Skeletal muscle satellite cell (primary cell): ENCODE measurements around the gene MTCL1.

Experiments used
- H3K27me3 ChIP-seq: 2 replicates; pipeline ENCODE4 v1.7.0; 2013; ENCODE audit warnings: low read length; ENCODE audit not compliant: control insufficient read depth, insufficient read depth
- H3K36me3 ChIP-seq: 2 replicates; pipeline ENCODE4 v1.7.0; 2013; ENCODE audit warnings: mild to moderate bottlenecking, control low read depth, low read length; ENCODE audit not compliant: insufficient read depth
- H3K4me1 ChIP-seq: 2 replicates; pipeline ENCODE4 v1.7.0; 2013; ENCODE audit warnings: low read length; ENCODE audit not compliant: control insufficient read depth, insufficient read depth
- H3K4me2 ChIP-seq: 2 replicates; pipeline ENCODE4 v1.7.0; 2013; ENCODE audit warnings: mild to moderate bottlenecking, low read length
- H3K4me3 ChIP-seq: 2 replicates; pipeline ENCODE4 v1.7.0; 2013; ENCODE audit warnings: low read length
- H3K9ac ChIP-seq: 2 replicates; pipeline ENCODE4 v1.7.0; 2013; ENCODE audit warnings: mild to moderate bottlenecking, low read depth, low read length, moderate library complexity
- H3K9me3 ChIP-seq: replicated peaks from 2 replicates; pipeline ENCODE4 v1.7.0; 2013; ENCODE audit warnings: mild to moderate bottlenecking, control low read depth, low read length

MTCL1 gene

DNA sequence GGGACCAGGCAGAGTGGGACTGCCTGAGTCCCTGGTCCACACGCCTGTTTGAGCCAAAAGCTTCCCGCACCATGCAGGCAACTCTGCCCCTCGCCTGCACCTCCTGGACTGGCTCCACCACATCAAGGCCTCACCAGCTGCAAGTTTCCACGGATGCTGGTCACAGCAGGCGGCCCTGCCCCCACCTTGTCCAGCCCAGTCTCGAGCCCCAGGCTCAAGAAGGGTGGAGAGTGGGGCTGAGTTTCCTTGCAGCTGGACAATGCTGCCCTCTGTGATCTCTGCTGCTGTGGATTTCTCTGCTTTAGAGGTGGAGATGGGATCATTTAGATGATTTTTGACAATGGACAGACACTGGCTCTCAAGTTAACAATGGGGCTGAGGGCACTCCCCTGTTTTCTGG is 74.9 kb downstream of the MTCL1 start:
- H3K36me3 ChIP-seq: peaks cover 23% of the 10 kb centered on the region
- no peaks in the 10 kb centered on the region for H3K4me1 ChIP-seq

DNA sequence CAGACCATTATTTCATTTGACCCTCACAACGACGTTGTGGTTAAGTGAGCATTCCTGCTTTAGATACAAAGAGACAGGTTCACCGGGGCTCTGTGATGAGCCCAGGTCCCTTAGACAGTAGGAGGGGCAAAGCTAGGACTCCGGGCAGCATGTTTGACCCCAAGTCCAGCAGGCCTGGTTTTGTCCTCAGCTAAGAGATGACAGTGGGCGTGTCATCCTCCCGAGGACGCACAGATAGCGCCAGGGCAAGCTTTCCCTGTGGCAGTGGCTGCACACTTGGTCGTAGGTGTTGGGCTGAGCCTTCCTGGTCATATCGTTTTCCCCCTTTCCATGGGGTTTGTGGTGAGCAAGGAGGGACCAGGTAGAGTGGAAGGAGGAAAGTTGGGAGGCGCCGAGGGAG is 76.3 kb downstream of the MTCL1 start:
- no peaks in the 10 kb centered on the region for H3K9me3 ChIP-seq
- H3K4me3 ChIP-seq: no peak overlapping the region
- H3K27me3 ChIP-seq: no peaks in the 10 kb centered on the region
- no peak overlapping the region for H3K9ac ChIP-seq
- H3K36me3 ChIP-seq: peaks cover 34% of the 10 kb centered on the region
- H3K4me2 ChIP-seq: no peak overlapping the region
- no peaks in the 10 kb centered on the region for H3K4me1 ChIP-seq

More for the DNA sequence above, 74.9 kb downstream of the MTCL1 start:
- no peak overlapping the region for H3K9ac ChIP-seq
- H3K27me3 ChIP-seq: no peaks in the 10 kb centered on the region
- no peak overlapping the region for H3K4me2 ChIP-seq
- no peaks in the 10 kb centered on the region for H3K9me3 ChIP-seq
- no peak overlapping the region for H3K4me3 ChIP-seq

DNA sequence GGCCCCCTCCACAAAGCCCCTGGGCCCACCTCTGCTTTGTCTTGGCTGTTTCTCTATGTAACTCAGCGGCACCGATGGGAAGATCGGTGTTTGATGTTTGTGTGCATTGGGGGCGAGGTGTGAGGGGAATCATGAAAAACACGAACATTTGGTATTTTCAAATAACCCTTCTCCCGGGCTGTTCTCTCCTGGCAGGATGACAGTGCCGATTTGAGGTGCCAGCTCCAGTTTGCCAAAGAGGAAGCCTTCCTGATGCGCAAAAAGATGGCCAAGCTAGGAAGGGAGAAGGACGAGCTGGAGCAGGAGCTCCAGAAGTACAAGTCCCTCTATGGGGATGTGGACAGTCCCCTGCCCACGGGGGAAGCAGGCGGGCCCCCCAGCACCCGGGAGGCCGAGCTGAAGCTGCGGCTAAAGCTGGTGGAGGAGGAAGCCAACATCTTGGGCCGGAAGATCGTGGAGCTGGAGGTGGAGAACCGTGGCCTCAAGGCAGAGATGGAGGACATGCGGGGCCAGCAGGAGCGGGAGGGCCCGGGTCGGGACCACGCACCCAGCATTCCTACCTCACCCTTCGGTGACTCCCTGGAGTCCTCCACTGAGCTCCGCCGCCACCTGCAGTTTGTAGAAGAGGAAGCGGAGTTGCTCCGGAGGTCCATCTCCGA is 78.1 kb downstream of the MTCL1 start:
- Histone ChIP-seq H3K4me3 (no peak overlapping the region), H3K9me3 (no peaks in the 10 kb centered on the region), H3K36me3 (peaks cover 46% of the 10 kb centered on the region), H3K4me2 (no peak overlapping the region), H3K9ac (no peak overlapping the region), H3K27me3 (no peaks in the 10 kb centered on the region), H3K4me1 (no peaks in the 10 kb centered on the region)

DNA sequence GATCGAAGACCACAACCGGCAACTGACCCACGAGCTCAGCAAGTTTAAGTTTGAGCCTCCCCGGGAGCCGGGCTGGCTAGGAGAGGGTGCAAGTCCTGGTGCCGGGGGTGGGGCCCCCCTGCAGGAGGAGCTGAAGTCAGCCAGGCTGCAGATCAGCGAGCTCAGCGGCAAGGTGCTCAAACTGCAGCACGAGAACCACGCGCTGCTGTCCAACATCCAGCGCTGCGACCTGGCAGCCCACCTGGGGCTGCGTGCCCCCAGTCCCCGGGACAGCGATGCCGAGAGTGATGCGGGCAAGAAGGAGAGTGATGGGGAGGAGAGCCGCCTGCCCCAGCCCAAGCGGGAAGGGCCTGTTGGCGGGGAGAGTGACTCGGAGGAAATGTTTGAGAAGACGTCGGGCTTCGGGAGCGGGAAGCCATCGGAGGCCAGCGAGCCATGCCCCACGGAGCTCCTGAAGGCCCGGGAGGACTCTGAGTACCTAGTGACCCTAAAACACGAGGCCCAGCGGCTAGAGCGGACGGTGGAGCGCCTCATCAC is 78.7 kb downstream of the MTCL1 start:
- Histone ChIP-seq H3K27me3 (no peaks in the 10 kb centered on the region), H3K36me3 (peaks cover 49% of the 10 kb centered on the region), H3K4me3 (no peak overlapping the region), H3K9me3 (no peaks in the 10 kb centered on the region), H3K4me2 (no peak overlapping the region), H3K4me1 (no peaks in the 10 kb centered on the region), H3K9ac (no peak overlapping the region)

DNA sequence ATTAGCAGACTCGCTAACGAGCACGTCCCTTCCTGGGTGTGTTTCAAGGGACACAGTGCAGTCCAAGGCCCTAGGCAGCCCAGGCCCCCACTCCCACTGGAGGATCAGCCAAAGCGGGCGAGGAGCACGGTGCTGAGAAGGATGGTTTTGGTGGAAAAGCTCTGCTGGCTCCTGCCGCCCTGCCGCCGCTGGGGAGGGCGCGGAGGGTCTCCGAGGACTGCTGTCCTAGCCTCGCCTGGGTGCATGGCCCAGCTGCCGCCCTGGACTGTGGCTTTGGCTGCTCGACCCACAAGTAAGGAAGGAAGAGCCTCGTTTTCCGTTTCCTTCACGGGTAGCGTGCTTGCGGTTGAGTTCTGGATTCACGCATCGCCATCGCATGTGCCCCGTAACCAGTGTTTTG is 79.9 kb downstream of the MTCL1 start:
- no peak overlapping the region for H3K4me3 ChIP-seq
- H3K4me1 ChIP-seq: no peaks in the 10 kb centered on the region
- no peak overlapping the region for H3K4me2 ChIP-seq
- H3K9ac ChIP-seq: no peak overlapping the region
- H3K27me3 ChIP-seq: no peaks in the 10 kb centered on the region
- H3K9me3 ChIP-seq: no peaks in the 10 kb centered on the region
- H3K36me3 ChIP-seq: peaks cover 41% of the 10 kb centered on the region

DNA sequence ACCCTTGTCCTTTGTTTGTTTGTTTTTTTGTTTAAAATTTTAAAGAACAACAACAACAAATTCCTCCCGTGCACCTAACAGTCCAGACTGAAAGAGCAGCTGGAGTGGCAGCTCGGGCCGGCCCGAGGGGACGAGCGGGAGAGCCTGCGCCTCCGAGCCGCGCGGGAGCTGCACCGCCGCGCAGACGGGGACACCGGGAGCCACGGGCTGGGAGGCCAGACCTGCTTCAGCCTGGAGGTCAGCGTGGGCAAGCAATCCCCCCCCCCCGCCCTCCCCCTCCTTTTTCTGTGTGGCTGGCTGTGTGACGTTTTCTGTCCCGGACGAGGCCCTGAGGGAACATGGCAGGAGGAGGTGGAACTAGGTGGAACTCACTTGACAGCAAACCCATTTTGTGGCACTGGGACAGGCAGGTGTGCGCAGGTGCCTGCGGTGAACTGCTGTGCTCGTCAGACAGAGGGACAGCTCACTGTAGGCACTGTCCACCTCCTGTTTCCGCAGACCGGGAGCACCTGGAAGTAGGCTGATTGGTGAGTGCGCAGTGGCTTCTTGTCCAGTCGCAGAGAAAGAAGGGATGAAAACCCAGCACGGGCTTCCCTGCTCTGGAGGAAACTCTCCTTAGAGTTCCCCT is 80.6 kb downstream of the MTCL1 start:
- no peak overlapping the region for H3K9ac ChIP-seq

DNA sequence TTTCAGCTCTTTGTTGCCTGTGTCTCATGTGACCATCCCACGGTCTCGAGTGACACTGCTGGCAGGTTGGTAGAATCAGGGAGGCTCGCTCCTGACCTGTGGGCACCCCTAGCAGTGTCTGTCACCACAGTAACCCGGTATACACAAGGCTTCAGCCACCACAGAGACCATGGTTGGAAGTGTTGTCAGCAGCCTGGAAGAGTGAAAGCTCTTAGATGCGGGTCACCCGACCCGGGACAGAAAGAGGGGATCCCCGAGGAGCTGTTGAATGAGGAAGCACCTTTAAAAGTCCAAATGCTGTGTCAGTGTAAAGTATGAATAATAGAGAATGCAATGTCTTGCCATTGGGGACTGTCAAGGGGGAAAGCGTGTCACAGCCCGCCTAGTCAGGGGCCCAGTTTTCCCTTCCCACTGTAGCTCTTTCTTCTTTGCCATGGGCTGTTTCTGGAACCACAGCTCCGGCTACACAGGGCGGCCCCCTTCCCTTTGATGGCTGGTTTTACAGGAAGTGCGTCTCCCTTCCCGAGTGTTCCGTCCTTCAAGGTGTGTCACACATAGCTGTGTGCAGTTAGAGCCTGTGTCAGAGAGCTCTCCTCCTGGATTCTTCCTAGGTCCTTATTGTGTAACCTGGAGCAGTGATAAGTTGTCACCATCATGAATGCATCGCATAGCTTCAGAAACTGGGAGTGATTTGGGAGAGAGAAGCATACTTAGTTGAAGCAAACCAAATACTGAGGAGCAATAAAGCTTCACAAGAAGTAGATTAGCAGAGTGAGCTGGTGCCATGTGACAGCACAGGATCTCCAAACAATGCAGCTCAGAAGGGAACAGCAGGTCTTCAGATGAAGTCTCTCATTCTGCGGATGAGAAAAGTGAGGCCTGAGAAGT is 81.4 kb downstream of the MTCL1 start:
- no peak overlapping the region for H3K4me2 ChIP-seq
- H3K4me1 ChIP-seq: no peaks in the 10 kb centered on the region
- H3K9me3 ChIP-seq: no peaks in the 10 kb centered on the region
- no peak overlapping the region for H3K4me3 ChIP-seq
- peaks cover 40% of the 10 kb centered on the region for H3K36me3 ChIP-seq
- H3K9ac ChIP-seq: no peak overlapping the region
- no peaks in the 10 kb centered on the region for H3K27me3 ChIP-seq

More for the DNA sequence above, 80.6 kb downstream of the MTCL1 start:
- Histone ChIP-seq H3K4me1 (no peaks in the 10 kb centered on the region), H3K4me2 (no peak overlapping the region), H3K9me3 (no peaks in the 10 kb centered on the region), H3K27me3 (no peaks in the 10 kb centered on the region), H3K4me3 (no peak overlapping the region), H3K36me3 (peaks cover 40% of the 10 kb centered on the region)

DNA sequence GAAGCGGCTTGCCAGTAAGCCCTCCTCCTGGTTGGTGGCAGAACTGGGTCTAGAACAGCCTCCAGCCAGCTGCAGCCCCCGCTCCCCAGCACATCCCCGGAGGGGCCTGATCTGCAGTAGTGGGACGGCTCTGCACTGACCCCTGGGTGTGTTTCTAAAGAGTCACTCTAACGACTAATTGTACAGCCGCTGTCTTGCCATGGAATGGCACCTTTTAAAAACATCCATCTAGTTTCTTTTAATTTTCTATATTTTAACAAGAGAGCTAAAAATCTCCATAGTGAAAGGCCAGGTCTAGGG is 82.0 kb downstream of the MTCL1 start:
- H3K9ac ChIP-seq: no peak overlapping the region
- H3K4me3 ChIP-seq: no peak overlapping the region
- H3K4me2 ChIP-seq: no peak overlapping the region
- H3K36me3 ChIP-seq: peaks cover 40% of the 10 kb centered on the region
- H3K9me3 ChIP-seq: no peaks in the 10 kb centered on the region
- no peaks in the 10 kb centered on the region for H3K4me1 ChIP-seq
- no peaks in the 10 kb centered on the region for H3K27me3 ChIP-seq

DNA sequence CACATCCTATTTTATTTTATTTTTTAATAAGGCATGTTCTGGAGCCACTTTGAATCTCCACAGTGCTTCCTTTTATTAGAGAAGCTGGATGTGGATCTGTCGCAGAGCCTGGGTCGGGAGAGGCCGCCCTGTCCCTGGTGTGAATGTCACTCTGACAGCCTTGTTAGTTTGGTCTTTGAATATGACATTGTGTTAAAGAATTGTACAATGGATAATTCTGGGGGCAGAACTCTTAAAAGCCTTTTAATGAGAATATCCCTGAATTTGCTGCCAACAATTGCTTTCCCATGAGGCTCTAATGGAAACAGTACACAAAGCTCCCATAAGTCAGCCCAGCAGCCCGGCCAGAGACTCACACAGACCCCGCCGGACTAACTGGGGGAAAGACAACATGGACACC is 82.4 kb downstream of the MTCL1 start:
- Histone ChIP-seq H3K9me3 (no peaks in the 10 kb centered on the region), H3K4me1 (no peaks in the 10 kb centered on the region), H3K36me3 (peaks cover 40% of the 10 kb centered on the region), H3K4me3 (no peak overlapping the region), H3K9ac (no peak overlapping the region), H3K27me3 (no peaks in the 10 kb centered on the region), H3K4me2 (no peak overlapping the region)

DNA sequence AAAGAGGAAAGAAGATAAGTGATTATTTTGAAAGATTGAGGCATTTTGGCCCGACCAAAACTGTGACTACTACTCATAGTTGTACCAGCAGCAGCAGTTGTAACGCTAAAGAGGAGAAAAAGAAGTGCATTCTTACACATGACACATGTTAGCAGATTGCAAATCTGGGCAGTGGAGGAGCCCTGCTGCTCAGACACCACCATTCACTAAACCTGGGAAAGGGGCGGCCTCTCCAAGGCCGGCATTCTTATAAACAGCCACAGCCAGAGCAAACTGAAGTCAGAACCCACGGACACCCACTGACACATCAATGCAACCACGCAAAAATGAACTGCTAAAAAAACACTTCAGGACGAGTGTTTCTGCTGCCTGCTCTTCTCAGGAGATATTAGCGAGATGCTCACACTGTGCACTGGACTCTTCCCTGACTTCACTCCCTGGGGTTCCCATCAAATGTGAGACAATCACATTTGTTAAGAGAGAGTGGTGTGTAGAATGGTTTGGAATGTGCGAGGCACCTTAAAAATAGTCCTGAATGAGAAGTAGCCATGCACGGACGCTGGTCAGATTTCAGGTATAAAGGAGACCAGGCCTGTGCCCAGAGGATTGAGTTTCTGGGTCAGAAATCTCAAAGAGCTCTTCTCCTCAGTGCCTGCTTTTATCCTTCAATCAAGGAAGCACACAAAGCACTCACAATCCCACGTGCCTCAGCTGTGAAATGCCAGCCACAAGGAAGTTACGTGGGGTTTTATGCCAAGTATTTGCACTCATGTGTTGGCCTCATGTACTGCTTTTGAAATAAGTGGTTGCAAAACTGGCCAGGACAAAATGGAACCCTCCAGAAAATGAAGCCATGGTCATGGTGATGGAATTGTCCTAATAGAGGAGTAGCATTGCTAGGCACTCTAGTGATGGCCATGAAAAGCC is 83.4 kb downstream of the MTCL1 start:
- no peaks in the 10 kb centered on the region for H3K27me3 ChIP-seq
- no peaks in the 10 kb centered on the region for H3K4me1 ChIP-seq
- H3K36me3 ChIP-seq: peaks cover 37% of the 10 kb centered on the region
- H3K4me2 ChIP-seq: no peak overlapping the region
- H3K4me3 ChIP-seq: no peak overlapping the region
- H3K9me3 ChIP-seq: no peaks in the 10 kb centered on the region
- no peak overlapping the region for H3K9ac ChIP-seq

DNA sequence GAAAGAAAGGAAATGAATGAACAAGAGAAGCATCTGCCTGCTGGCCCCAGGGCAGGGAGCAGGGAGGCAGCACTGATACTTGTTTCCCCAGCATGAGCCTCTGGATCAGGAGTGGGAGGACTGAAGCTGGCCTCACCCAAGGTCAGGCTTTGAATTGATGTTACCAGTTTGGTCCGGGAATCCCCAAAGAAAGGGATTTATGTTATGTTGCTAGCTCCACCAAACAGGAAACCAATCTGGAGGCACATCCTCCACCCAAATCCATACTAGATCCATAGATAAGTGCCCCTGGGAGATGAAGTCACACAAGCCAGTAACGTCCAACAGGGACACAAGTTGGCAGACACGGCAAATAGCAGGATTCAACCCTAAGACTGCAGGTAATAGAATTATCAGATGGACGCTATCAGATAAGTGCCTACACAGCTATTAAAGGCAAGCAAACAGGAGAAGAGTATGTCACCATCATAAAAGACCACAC is 85.9 kb downstream of the MTCL1 start:
- H3K36me3 ChIP-seq: peaks cover 29% of the 10 kb centered on the region
- no peak overlapping the region for H3K4me3 ChIP-seq
- H3K27me3 ChIP-seq: no peaks in the 10 kb centered on the region
- H3K9me3 ChIP-seq: no peaks in the 10 kb centered on the region
- no peak overlapping the region for H3K9ac ChIP-seq
- no peak overlapping the region for H3K4me2 ChIP-seq
- peaks cover 13% of the 10 kb centered on the region for H3K4me1 ChIP-seq
